HG02943 (cell line): Measurements from ENCODE around the gene SLC6A4.
A peak's percentile ranks its signal among the peaks of the same experiment; 100 is the strongest.
"Not testable (repeated sequence)": the region's sequence is repeated elsewhere in the genome, so short reads cannot be mapped to it uniquely, and the experiment has no call there.

Experiments used
- ATAC-seq: cut with Tn5 transposase; IDR thresholded peaks from one replicate; pipeline ENCODE4 v1.9.1; 2021; ENCODE audit warnings: mild to moderate bottlenecking, low read depth, moderate library complexity; ENCODE audit not compliant: unreplicated experiment

SLC6A4 gene

GRCh38 chr17:30187573-30187972 is 47.9 kb downstream of the SLC6A4 start:
- no peak for ATAC-seq

- ATAC-seq: no peak
Observed at GRCh38 chr17:30186761-30187160, 48.7 kb downstream of the SLC6A4 start.

GRCh38 chr17:30176855-30177254 is 58.6 kb downstream of the SLC6A4 start:
- no peak for ATAC-seq

GRCh38 chr17:30174556-30174955 is 60.9 kb downstream of the SLC6A4 start:
- ATAC-seq: no peak

- peak; percentile 85 for ATAC-seq
Observed at GRCh38 chr17:30173649-30174048, 61.8 kb downstream of the SLC6A4 start.

GRCh38 chr17:30172560-30172959 is 62.9 kb downstream of the SLC6A4 start:
- no peak for ATAC-seq

GRCh38 chr17:30170415-30170987 is 65.0 kb downstream of the SLC6A4 start:
- no peak for ATAC-seq

- ATAC-seq: no peak
Observed at GRCh38 chr17:30165960-30166359, 69.5 kb downstream of the SLC6A4 start.

- ATAC-seq: no peak
Observed at GRCh38 chr17:30165147-30165546, 70.3 kb downstream of the SLC6A4 start.

- no peak for ATAC-seq
Observed at GRCh38 chr17:30164531-30164930, 71.0 kb downstream of the SLC6A4 start.

GRCh38 chr17:30161601-30162000 is 73.9 kb downstream of the SLC6A4 start:
- no peak for ATAC-seq

GRCh38 chr17:30160419-30161172 is 74.9 kb downstream of the SLC6A4 start:
- no peak for ATAC-seq

- ATAC-seq: no peak
Observed at GRCh38 chr17:30158896-30159625, 76.4 kb downstream of the SLC6A4 start.

- no peak for ATAC-seq
Observed at GRCh38 chr17:30155389-30155788, 80.1 kb downstream of the SLC6A4 start.

- ATAC-seq: no peak
Observed at GRCh38 chr17:30153463-30153862, 82.0 kb downstream of the SLC6A4 start.

- no peak for ATAC-seq
Observed at GRCh38 chr17:30151471-30151870, 84.0 kb downstream of the SLC6A4 start.

- ATAC-seq: no peak
Observed at GRCh38 chr17:30148376-30148775, 87.1 kb downstream of the SLC6A4 start.

- not testable (repeated sequence) for ATAC-seq
Observed at GRCh38 chr17:30147860-30148259, 87.6 kb downstream of the SLC6A4 start.
